ENCODE measurements around the gene SMCO2.

SMCO2 gene

GRCh38 chr12:27451036-27451825, 4.7 kb downstream of the SMCO2 start:
- Histone ChIP-seq H3K14ac (ENCODE audit: low read length in 2 of 2) (no peak overlapping the region), H2AFZ (ENCODE audit: low read depth, low read length) (no peak overlapping the region), H2BK120ac (ENCODE audit: low read depth, low read length) (no peak overlapping the region), H3K9ac (ENCODE audit: low read length) (no peak overlapping the region), H3K27ac (ENCODE audit: low read length, poor library complexity, severe bottlenecking) (no peak overlapping the region), H3K27me3 (ENCODE audit: control insufficient read depth in 1 of 2, insufficient read depth in 1 of 2, low read length in 2 of 2) (peaks cover 0 to 3% of the 10 kb centered on the region in 2 experiments), H3K18ac (ENCODE audit: low read depth in 1 of 2, low read length in 2 of 2) (no peak overlapping the region), H3K23ac (ENCODE audit: low read length in 2 of 2) (no peak overlapping the region), H3K36me3 (ENCODE audit: control insufficient read depth in 1 of 2, insufficient read depth in 2 of 2, low read depth in 1 of 2, low read length in 2 of 2) (no peaks in the 10 kb centered on the region), H3K9me3 (ENCODE audit: control insufficient read depth, low read length) (peaks cover 3% of the 10 kb centered on the region), H2BK12ac (ENCODE audit: low read length in 2 of 2) (no peak overlapping the region), H4K91ac (ENCODE audit: low read length) (no peak overlapping the region), H3K79me1 (replicated peaks; ENCODE audit: low read length, poor library complexity, severe bottlenecking) (no peaks in the 10 kb centered on the region), H2BK15ac (ENCODE audit: low read depth, poor library complexity, severe bottlenecking) (no peak overlapping the region), H2BK5ac (ENCODE audit: low read depth, low read length, poor library complexity, severe bottlenecking) (no peak overlapping the region), H3K4me1 (ENCODE audit: control insufficient read depth, insufficient read depth, low read depth, low read length) (no peaks in the 10 kb centered on the region), H3K4ac (ENCODE audit: low read depth in 1 of 2, low read length in 2 of 2) (no peak overlapping the region), H2AK5ac (ENCODE audit: low read length, severe bottlenecking) (no peak overlapping the region), H4K8ac (ENCODE audit: low read length) (no peak overlapping the region), H3K4me3 (ENCODE audit: insufficient read depth in 1 of 2, low read depth in 1 of 2, low read length in 2 of 2) (no peak overlapping the region), H3K4me2 (ENCODE audit: low read length, poor library complexity, severe bottlenecking) (no peak overlapping the region)
- DNase-seq: no peak
- WGBS: 93% methylated on average over 4 of the region's 6 CpGs

- Histone ChIP-seq H3K79me1 (replicated peaks; ENCODE audit: low read length, poor library complexity, severe bottlenecking) (no peaks in the 10 kb centered on the region), H3K18ac (ENCODE audit: low read depth in 1 of 2, low read length in 2 of 2) (no peak overlapping the region), H4K91ac (ENCODE audit: low read length) (no peak overlapping the region), H4K8ac (ENCODE audit: low read length) (no peak overlapping the region), H3K27ac (ENCODE audit: low read length, poor library complexity, severe bottlenecking) (no peak overlapping the region), H3K9me3 (ENCODE audit: control insufficient read depth, low read length) (no peaks in the 10 kb centered on the region), H3K4ac (ENCODE audit: low read depth in 1 of 2, low read length in 2 of 2) (no peak overlapping the region), H3K23ac (ENCODE audit: low read length in 2 of 2) (no peak overlapping the region), H3K9ac (ENCODE audit: low read length) (peak overlapping the region; percentile 3), H2BK5ac (ENCODE audit: low read depth, low read length, poor library complexity, severe bottlenecking) (no peak overlapping the region), H3K4me1 (ENCODE audit: control insufficient read depth, insufficient read depth, low read depth, low read length) (no peaks in the 10 kb centered on the region), H3K27me3 (ENCODE audit: control insufficient read depth in 1 of 2, insufficient read depth in 1 of 2, low read length in 2 of 2) (peaks cover 0 to 3% of the 10 kb centered on the region in 2 experiments), H3K36me3 (ENCODE audit: control insufficient read depth in 1 of 2, insufficient read depth in 2 of 2, low read depth in 1 of 2, low read length in 2 of 2) (no peaks in the 10 kb centered on the region), H2BK15ac (ENCODE audit: low read depth, poor library complexity, severe bottlenecking) (no peak overlapping the region), H3K4me2 (ENCODE audit: low read length, poor library complexity, severe bottlenecking) (no peak overlapping the region), H2BK12ac (ENCODE audit: low read length in 2 of 2) (no peak overlapping the region), H2AFZ (ENCODE audit: low read depth, low read length) (no peak overlapping the region), H2AK5ac (ENCODE audit: low read length, severe bottlenecking) (no peak overlapping the region), H3K4me3 (ENCODE audit: insufficient read depth in 1 of 2, low read depth in 1 of 2, low read length in 2 of 2) (no peak overlapping the region), H3K14ac (ENCODE audit: low read length in 2 of 2) (no peak overlapping the region), H2BK120ac (ENCODE audit: low read depth, low read length) (no peak overlapping the region)
- DNase-seq: no peak
- WGBS: 87% methylated on average over 2 of the region's 2 CpGs
Measured at GRCh38 chr12:27453421-27453820, 6.9 kb downstream of the SMCO2 start.

GRCh38 chr12:27455589-27455988, 9.1 kb downstream of the SMCO2 start:
- H2BK120ac ChIP-seq (ENCODE audit: low read depth, low read length): no peak overlapping the region
- no peak overlapping the region for H2AFZ ChIP-seq (ENCODE audit: low read depth, low read length)
- no peak overlapping the region for H3K4ac ChIP-seq (ENCODE audit: low read depth in 1 of 2, low read length in 2 of 2)
- no peak overlapping the region for H2AK5ac ChIP-seq (ENCODE audit: low read length, severe bottlenecking)
- no peak overlapping the region for H4K8ac ChIP-seq (ENCODE audit: low read length)
- H3K4me3 ChIP-seq (ENCODE audit: insufficient read depth in 1 of 2, low read depth in 1 of 2, low read length in 2 of 2): no peak overlapping the region
- H3K4me2 ChIP-seq (ENCODE audit: low read length, poor library complexity, severe bottlenecking): no peak overlapping the region
- no peak overlapping the region for H3K27ac ChIP-seq (ENCODE audit: low read length, poor library complexity, severe bottlenecking)
- H3K9me3 ChIP-seq (ENCODE audit: control insufficient read depth, low read length): no peaks in the 10 kb centered on the region
- no peak overlapping the region for H2BK12ac ChIP-seq (ENCODE audit: low read length in 2 of 2)
- H3K23ac ChIP-seq (ENCODE audit: low read length in 2 of 2): no peak overlapping the region
- H3K18ac ChIP-seq (ENCODE audit: low read depth in 1 of 2, low read length in 2 of 2): no peak overlapping the region
- no peaks in the 10 kb centered on the region for H3K79me1 ChIP-seq (replicated peaks; ENCODE audit: low read length, poor library complexity, severe bottlenecking)
- no peaks in the 10 kb centered on the region for H3K4me1 ChIP-seq (ENCODE audit: control insufficient read depth, insufficient read depth, low read depth, low read length)
- H2BK5ac ChIP-seq (ENCODE audit: low read depth, low read length, poor library complexity, severe bottlenecking): no peak overlapping the region
- no peak overlapping the region for H2BK15ac ChIP-seq (ENCODE audit: low read depth, poor library complexity, severe bottlenecking)
- H3K27me3 ChIP-seq (ENCODE audit: control insufficient read depth in 1 of 2, insufficient read depth in 1 of 2, low read length in 2 of 2): peaks cover 0 to 3% of the 10 kb centered on the region in 2 experiments
- DNase-seq: no peak
- WGBS: 94% methylated on average over 2 of the region's 3 CpGs
- H3K9ac ChIP-seq (ENCODE audit: low read length): no peak overlapping the region
- no peak overlapping the region for H3K14ac ChIP-seq (ENCODE audit: low read length in 2 of 2)
- H3K36me3 ChIP-seq (ENCODE audit: control insufficient read depth in 1 of 2, insufficient read depth in 2 of 2, low read depth in 1 of 2, low read length in 2 of 2): no peaks in the 10 kb centered on the region
- H4K91ac ChIP-seq (ENCODE audit: low read length): no peak overlapping the region

- H3K4me1 ChIP-seq (ENCODE audit: control insufficient read depth, insufficient read depth, low read depth, low read length): no peaks in the 10 kb centered on the region
- no peak overlapping the region for H4K8ac ChIP-seq (ENCODE audit: low read length)
- DNase-seq: no peak
- H3K18ac ChIP-seq (ENCODE audit: low read depth in 1 of 2, low read length in 2 of 2): no peak overlapping the region
- H3K27ac ChIP-seq (ENCODE audit: low read length, poor library complexity, severe bottlenecking): no peak overlapping the region
- no peak overlapping the region for H3K4ac ChIP-seq (ENCODE audit: low read depth in 1 of 2, low read length in 2 of 2)
- no peak overlapping the region for H3K4me3 ChIP-seq (ENCODE audit: insufficient read depth in 1 of 2, low read depth in 1 of 2, low read length in 2 of 2)
- no peak overlapping the region for H2BK5ac ChIP-seq (ENCODE audit: low read depth, low read length, poor library complexity, severe bottlenecking)
- H2AK5ac ChIP-seq (ENCODE audit: low read length, severe bottlenecking): no peak overlapping the region
- no peak overlapping the region for H4K91ac ChIP-seq (ENCODE audit: low read length)
- H3K9me3 ChIP-seq (ENCODE audit: control insufficient read depth, low read length): no peaks in the 10 kb centered on the region
- 95% methylated on average over 2 of the region's 3 CpGs for WGBS
- H3K9ac ChIP-seq (ENCODE audit: low read length): no peak overlapping the region
- H2BK15ac ChIP-seq (ENCODE audit: low read depth, poor library complexity, severe bottlenecking): no peak overlapping the region
- H3K23ac ChIP-seq (ENCODE audit: low read length in 2 of 2): no peak overlapping the region
- H3K79me1 ChIP-seq (replicated peaks; ENCODE audit: low read length, poor library complexity, severe bottlenecking): no peaks in the 10 kb centered on the region
- no peak overlapping the region for H2BK120ac ChIP-seq (ENCODE audit: low read depth, low read length)
- peaks cover 0 to 3% of the 10 kb centered on the region in 2 experiments for H3K27me3 ChIP-seq (ENCODE audit: control insufficient read depth in 1 of 2, insufficient read depth in 1 of 2, low read length in 2 of 2)
- H2BK12ac ChIP-seq (ENCODE audit: low read length in 2 of 2): no peak overlapping the region
- no peaks in the 10 kb centered on the region for H3K36me3 ChIP-seq (ENCODE audit: control insufficient read depth in 1 of 2, insufficient read depth in 2 of 2, low read depth in 1 of 2, low read length in 2 of 2)
- no peak overlapping the region for H2AFZ ChIP-seq (ENCODE audit: low read depth, low read length)
- no peak overlapping the region for H3K14ac ChIP-seq (ENCODE audit: low read length in 2 of 2)
- H3K4me2 ChIP-seq (ENCODE audit: low read length, poor library complexity, severe bottlenecking): no peak overlapping the region
Measured at GRCh38 chr12:27456618-27457017, 10.1 kb downstream of the SMCO2 start.

Data from mesenchymal stem cell (in vitro differentiated cells and primary cell).